Astrocyte (in vitro differentiated cells and primary cell): Measurements from ENCODE around the gene CPM. TPM values are rescaled to one million over a fixed set of nuclear protein-coding genes. Genes with fewer than 3 reads are reported as not detected.

Experiments used
- DNase-seq: peaks from one replicate; pipeline ENCODE4 v3.0.0-alpha.2; 2010; ENCODE audit warnings: low read depth
- FAIRE-seq: peaks from 2 replicates; lab custom pipeline; 2011; peaks lifted over from hg19 to GRCh38; lab: Jason Lieb, UNC
- H2AFZ ChIP-seq: 2 replicates; pipeline ENCODE4 v1.6.0; 2012; ENCODE audit warnings: low read depth, low read length, inconsistent platforms
- H3K27ac ChIP-seq: 2 replicates; pipeline ENCODE4 v1.5.1; 2011; ENCODE audit warnings: low read depth, low read length, inconsistent platforms
- H3K27me3 ChIP-seq: 2 replicates; pipeline ENCODE4 v1.6.0; 2011; ENCODE audit warnings: low read length, inconsistent platforms; ENCODE audit not compliant: insufficient read depth
- H3K36me3 ChIP-seq: 2 replicates; pipeline ENCODE4 v1.5.1; 2011; ENCODE audit warnings: low read length, inconsistent platforms; ENCODE audit not compliant: insufficient read depth
- H3K4me1 ChIP-seq: 2 replicates; pipeline ENCODE4 v1.5.1; 2011; ENCODE audit warnings: low read length, inconsistent platforms; ENCODE audit not compliant: insufficient read depth
- H3K4me2 ChIP-seq: 2 replicates; pipeline ENCODE4 v1.6.0; 2012; ENCODE audit warnings: low read length, inconsistent platforms
- H3K4me3 ChIP-seq: 2 replicates; pipeline ENCODE4 v1.5.1; 2011; ENCODE audit warnings: low read depth, mild to moderate bottlenecking, low read length, inconsistent platforms; ENCODE audit not compliant: insufficient read depth
- H3K79me2 ChIP-seq: 2 replicates; pipeline ENCODE4 v1.6.0; 2012; ENCODE audit warnings: mild to moderate bottlenecking, low read length, inconsistent platforms; ENCODE audit not compliant: insufficient read depth
- H3K9ac ChIP-seq: 2 replicates; pipeline ENCODE4 v1.6.0; 2012; ENCODE audit warnings: mild to moderate bottlenecking, low read length, inconsistent platforms
- H3K9me3 ChIP-seq: 2 replicates; pipeline ENCODE4 v1.5.1; 2012; ENCODE audit warnings: low read depth, mild to moderate bottlenecking, low read length, inconsistent platforms; ENCODE audit not compliant: insufficient read depth
- H4K20me1 ChIP-seq: 2 replicates; pipeline ENCODE4 v1.6.0; 2012; ENCODE audit warnings: low read length, inconsistent platforms; ENCODE audit not compliant: insufficient read depth
- H3K27ac Mint-ChIP-seq: one replicate; pipeline ENCODE4 v1.8.0; 2021; ENCODE audit warnings: mild to moderate bottlenecking, mixed read lengths; ENCODE audit not compliant: unreplicated experiment
- H3K27me3 Mint-ChIP-seq: one replicate; pipeline ENCODE4 v1.8.0; 2021; ENCODE audit warnings: low read depth, mixed read lengths; ENCODE audit not compliant: unreplicated experiment
- H3K36me3 Mint-ChIP-seq: one replicate; pipeline ENCODE4 v1.8.0; 2021; ENCODE audit warnings: low read depth, mixed read lengths; ENCODE audit not compliant: unreplicated experiment
- H3K4me1 Mint-ChIP-seq: one replicate; pipeline ENCODE4 v1.8.0; 2021; ENCODE audit warnings: low read depth, mixed read lengths; ENCODE audit not compliant: unreplicated experiment
- H3K4me3 Mint-ChIP-seq: one replicate; pipeline ENCODE4 v1.8.0; 2021; ENCODE audit warnings: mild to moderate bottlenecking, moderate library complexity, mixed read lengths; ENCODE audit not compliant: unreplicated experiment
- H3K9me3 Mint-ChIP-seq: one replicate; pipeline ENCODE4 v1.8.0; 2021; ENCODE audit warnings: mild to moderate bottlenecking, mixed read lengths; ENCODE audit not compliant: unreplicated experiment
- EZH2 ChIP-seq: IDR thresholded peaks from 2 replicates; pipeline ENCODE4 v1.6.1; 2012; ENCODE audit warnings: mild to moderate bottlenecking, low read length, inconsistent platforms; ENCODE audit not compliant: insufficient read depth
- total RNA-seq: library from RNA; stranded (reverse); gene quantifications from 2 replicates; pipeline ENCODE4 v1.2.1, GENCODE V29; 2021
- TF ChIP-seq, protein P1 (sequence below): IDR thresholded peaks from 2 replicates; pipeline ENCODE4 v1.5.1; 2011; ENCODE audit warnings: low read depth, mild to moderate bottlenecking, inconsistent platforms, low read length, moderate library complexity; ENCODE audit not compliant: insufficient read depth

CPM gene
- total RNA-seq, 1 donor from 2014 or later = 2.7 TPM

DNA sequence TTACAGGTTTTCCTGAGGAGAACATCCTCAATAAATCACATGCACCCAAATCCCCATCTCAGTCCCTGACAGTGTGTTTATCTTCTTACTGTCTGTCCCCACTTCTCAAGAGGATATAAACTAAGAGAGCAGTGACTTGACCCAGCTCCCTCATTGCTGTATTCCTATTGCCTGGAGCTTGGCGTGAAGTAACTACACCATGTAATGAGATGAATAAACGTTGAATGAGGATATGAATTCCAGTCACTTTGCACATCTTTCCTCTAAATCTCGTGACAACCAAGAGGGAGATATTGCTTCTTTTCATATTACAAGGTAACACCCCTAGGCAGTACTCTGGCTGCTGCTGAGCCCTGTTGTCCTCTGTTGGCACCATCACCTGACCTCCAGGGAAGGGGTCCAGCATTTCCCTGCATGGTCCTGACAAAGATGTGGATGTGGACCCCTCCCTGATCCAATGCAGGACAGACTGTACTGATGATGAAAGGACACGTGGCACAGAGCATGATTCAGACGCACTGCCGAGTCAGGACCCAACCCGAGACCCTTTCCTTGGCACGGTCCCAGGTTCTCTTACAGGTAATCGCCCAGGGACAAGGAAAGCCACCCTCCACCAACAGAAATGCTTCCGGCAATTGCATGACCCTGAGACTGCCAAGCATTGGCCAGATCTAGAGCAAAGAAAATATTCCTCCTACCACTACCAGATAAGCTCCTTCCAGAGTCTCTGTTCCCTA lies 47.7 kb upstream of the CPM start:
- TF ChIP-seq, protein P1, sequence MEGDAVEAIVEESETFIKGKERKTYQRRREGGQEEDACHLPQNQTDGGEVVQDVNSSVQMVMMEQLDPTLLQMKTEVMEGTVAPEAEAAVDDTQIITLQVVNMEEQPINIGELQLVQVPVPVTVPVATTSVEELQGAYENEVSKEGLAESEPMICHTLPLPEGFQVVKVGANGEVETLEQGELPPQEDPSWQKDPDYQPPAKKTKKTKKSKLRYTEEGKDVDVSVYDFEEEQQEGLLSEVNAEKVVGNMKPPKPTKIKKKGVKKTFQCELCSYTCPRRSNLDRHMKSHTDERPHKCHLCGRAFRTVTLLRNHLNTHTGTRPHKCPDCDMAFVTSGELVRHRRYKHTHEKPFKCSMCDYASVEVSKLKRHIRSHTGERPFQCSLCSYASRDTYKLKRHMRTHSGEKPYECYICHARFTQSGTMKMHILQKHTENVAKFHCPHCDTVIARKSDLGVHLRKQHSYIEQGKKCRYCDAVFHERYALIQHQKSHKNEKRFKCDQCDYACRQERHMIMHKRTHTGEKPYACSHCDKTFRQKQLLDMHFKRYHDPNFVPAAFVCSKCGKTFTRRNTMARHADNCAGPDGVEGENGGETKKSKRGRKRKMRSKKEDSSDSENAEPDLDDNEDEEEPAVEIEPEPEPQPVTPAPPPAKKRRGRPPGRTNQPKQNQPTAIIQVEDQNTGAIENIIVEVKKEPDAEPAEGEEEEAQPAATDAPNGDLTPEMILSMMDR = no peak
- no peak for TF ChIP-seq EZH2
- H3K4me2 ChIP-seq = no peak overlapping the region
- DNase-seq = no peak
- H4K20me1 ChIP-seq = no peaks in the 10 kb centered on the region
- peaks cover 5% of the 10 kb centered on the region for H3K9me3 ChIP-seq
- H3K4me1 ChIP-seq = no peaks in the 10 kb centered on the region
- no peak overlapping the region for H3K4me3 ChIP-seq
- no peak overlapping the region for H3K27ac Mint-ChIP-seq
- H3K36me3 Mint-ChIP-seq = peaks cover 2% of the 10 kb centered on the region
- no peaks in the 10 kb centered on the region for H3K36me3 ChIP-seq
- no peaks in the 10 kb centered on the region for H3K4me1 Mint-ChIP-seq
- FAIRE-seq = no peak
- peaks cover 3% of the 10 kb centered on the region for H3K27me3 Mint-ChIP-seq
- no peaks in the 10 kb centered on the region for H3K27me3 ChIP-seq
- H3K79me2 ChIP-seq = no peaks in the 10 kb centered on the region
- no peak overlapping the region for H3K9ac ChIP-seq
- no peak overlapping the region for H3K4me3 Mint-ChIP-seq
- H3K9me3 Mint-ChIP-seq = peaks cover 5% of the 10 kb centered on the region
- H3K27ac ChIP-seq = no peak overlapping the region
- H2AFZ ChIP-seq = no peak overlapping the region

DNA sequence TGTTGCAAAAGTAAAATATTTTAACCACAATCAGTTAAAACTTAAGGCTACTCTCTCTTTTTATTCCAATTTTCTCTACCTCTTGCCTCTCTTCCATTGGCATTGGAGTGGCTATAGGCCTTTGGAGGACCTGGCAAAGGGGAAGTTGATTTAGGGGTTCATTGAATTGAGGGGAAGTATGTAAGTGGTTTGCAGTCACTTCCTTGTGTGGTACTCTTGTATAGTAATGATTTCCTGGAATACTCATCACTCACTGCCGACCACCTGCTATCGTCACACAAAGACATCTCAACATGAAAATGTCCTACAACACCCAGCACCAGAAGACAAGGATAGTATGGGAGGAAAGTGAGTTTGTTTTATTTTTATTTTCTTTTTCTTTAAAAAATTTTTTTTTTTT lies 45.7 kb upstream of the CPM start:
- no peaks in the 10 kb centered on the region for H3K79me2 ChIP-seq
- H3K9me3 ChIP-seq = peaks cover 5% of the 10 kb centered on the region
- H3K4me3 ChIP-seq = no peak overlapping the region
- no peak overlapping the region for H2AFZ ChIP-seq
- H3K4me2 ChIP-seq = no peak overlapping the region
- Mint-ChIP-seq H3K27me3 (peaks cover 3% of the 10 kb centered on the region), H3K4me3 (no peak overlapping the region), H3K9me3 (peaks cover 5% of the 10 kb centered on the region), H3K4me1 (no peaks in the 10 kb centered on the region), H3K27ac (no peak overlapping the region), H3K36me3 (peaks cover 2% of the 10 kb centered on the region)
- no peaks in the 10 kb centered on the region for H3K27me3 ChIP-seq
- TF ChIP-seq, protein P1 = no peak
- TF ChIP-seq EZH2 = no peak
- H3K36me3 ChIP-seq = no peaks in the 10 kb centered on the region
- no peak overlapping the region for H3K27ac ChIP-seq
- DNase-seq (no peak), FAIRE-seq (no peak)
- no peaks in the 10 kb centered on the region for H3K4me1 ChIP-seq
- H4K20me1 ChIP-seq = no peaks in the 10 kb centered on the region
- no peak overlapping the region for H3K9ac ChIP-seq
